Hematopoietic multipotent progenitor cell treated with erythropoietin and hydrocortisone succinate and interleukin-3 and kit ligand, for 17 days (in vitro differentiated cells): ENCODE data around the gene MKLN1.
"Not testable (repeated sequence)": the region's sequence is repeated elsewhere in the genome, so short reads cannot be mapped to it uniquely, and the experiment has no call there.

Source experiments
- DNase-seq: peaks from one replicate; pipeline ENCODE4 v3.0.0-alpha.2; 2015; ENCODE audit warnings: low spot score

The MKLN1 gene

DNA sequence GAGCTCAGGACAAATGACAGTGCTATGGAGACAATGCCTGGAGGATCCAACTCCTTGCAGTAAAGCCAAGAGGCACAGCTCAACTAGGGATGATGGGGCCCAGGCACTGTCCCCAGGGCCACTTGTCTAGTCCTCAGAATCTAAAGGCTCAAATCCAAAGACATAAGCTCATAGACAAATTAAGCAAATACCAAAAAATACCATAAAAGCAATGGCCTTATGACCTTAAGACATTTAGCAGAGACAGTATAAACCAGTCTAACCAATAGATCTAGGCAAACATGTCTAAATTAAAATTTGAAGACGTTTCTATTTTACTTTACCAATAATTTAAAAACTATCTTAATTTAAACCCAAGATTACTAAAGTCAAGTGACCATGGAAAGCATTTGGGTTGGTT is 14.8 kb upstream of the MKLN1 start:
- no peak for DNase-seq

DNA sequence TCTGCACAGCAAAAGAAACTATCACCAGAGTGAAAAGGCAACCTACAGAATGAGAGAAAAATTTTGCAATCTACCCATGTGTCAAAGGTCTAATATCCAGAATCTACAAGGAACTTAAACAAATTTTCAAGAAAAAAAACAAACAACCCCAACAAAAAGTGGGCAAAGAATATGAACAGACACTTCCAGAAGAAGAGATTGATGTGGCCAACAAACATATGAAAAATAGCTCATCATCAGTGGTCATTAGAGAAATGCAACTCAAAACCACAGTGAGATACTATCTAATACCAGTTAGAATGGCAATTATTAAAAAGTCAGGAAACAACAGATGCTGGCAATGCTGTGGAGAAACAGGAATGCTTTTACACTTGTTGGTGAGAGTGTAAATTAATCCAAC is 7.1 kb upstream of the MKLN1 start:
- no peak for DNase-seq

DNA sequence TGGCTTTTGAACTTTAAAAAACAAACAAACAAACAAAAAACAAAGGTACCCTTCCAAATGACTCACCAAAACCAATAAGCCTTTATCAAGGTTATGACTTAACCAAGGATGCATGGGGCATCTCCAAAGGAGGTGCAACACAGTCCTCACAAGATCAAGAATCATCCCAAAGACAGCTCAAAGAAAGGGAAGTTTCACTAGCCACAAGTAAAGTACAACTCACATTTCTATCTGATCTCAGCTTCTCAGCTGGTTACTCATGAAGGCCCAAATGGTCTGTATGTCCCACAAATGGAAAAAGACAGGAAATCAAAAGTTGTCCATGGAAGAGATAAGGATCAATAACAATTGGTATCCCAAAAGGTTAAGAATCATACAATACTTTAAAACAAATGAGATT is 6.0 kb upstream of the MKLN1 start:
- no peak for DNase-seq

DNA sequence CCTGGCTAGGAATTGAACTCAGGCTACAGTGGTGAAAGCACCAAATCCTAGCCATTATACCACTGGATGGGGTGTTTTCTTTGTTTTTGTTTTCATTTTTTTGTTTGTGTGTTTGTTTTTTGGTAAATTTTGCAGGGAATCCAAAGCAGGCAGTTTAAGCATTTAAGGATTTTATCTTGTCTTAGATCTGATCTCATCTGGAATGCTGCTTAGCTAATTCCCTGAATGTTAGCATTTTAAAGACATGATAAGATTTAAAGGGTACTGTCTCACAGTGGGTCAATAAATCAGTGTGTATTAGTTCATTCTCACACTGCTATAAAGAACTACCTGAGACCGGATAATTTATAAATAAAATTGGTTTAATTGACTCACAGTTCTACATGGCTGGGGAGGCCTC is 5.6 kb upstream of the MKLN1 start:
- DNase-seq = no peak

DNA sequence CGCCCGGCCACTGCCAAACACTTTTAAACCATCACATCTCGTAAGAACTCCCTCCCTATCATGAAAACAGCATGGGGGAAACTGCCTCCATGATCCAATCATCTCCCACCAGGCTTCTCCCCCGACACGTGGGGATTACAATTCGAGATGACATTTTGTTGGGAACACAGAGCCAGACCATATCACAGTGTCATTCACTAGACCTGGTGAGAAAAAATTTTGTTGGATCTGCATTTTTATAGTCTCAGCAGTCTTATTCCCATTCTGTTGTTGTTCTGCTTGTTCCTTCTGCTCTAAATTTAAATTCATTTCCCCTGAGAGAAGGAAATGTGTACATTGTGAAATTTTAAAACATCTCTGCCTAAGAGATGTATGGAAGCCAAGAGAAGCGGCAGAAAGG is 4.8 kb upstream of the MKLN1 start:
- no peak for DNase-seq

DNA sequence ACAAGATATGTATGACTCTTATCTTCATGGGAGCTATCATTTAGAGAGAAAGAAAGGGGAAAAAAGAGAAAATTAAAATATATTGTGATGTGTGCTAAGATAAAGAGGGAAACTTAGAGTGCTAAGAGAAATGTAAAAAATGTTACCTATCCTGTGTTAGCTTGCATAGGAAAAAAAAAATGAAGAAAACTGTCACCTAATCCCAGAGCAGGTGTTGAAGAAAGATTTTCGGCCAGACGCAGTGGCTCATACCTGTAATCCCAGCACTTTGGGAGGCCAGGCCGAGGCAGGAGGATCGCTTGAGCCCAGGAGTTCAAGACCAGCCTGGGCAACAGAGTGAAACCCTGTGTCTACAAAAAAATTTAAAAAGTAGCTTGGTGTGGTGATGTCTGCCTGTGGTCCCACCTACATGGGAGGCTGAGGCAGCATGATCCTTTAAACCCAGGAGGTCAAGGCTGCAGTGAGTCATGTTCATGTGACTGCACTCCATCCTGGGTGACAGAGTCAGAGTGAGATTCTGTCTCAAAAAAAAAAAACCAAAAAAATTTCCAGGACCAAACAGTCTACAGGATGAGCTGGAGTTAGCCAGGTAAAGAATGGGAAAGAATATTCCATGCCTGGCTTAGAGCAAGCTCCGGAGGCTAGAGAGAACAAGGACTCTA is 2.4 kb upstream of the MKLN1 start:
- peak; percentile 68 for DNase-seq

DNA sequence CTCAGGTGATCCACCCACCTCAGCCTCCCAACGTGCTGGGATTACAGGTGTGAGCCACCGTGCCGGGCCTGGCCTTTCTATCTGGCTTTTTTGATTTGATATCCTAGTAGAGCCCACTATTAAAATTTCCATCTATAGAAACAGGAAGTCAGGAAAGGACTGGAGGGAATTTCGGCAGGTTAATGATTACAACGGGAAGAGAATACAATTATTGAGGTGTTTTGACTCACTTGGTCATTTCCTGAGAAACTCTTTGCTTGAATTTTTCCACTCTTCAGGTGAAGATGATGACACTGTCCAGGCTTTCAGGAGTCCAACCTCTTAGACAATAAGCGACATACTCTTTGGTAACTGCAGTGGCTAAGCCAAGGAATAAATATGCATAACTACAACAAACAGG is 1.1 kb upstream of the MKLN1 start:
- no peak for DNase-seq

DNA sequence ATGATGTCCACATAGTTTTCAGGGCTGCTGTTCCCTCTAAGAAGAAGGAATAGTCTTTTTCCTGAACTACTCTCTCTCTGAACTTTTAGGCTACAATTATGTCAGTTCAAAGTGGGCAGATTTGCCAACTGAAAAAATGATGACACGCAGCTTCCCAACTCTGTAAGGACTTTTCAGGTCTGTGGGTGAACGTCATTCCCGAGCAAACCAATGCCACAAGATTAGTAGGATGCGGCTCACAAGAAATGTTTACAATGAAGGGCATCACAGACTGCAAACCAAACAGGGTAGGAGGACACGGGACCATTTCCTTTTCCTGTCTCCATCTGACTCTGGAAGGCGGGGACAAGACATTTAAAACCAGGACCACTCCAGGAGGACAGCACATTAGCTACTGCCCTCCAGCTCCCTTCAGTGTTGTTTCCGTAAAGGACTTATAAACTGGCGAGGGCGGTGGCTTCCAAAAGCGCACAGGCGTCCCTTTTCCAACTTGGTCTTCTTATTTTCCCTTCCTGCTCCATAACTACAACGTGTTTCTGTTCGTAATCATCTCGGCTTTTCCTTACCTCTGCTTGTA is 539 bp upstream of the MKLN1 start:
- no peak for DNase-seq

DNA sequence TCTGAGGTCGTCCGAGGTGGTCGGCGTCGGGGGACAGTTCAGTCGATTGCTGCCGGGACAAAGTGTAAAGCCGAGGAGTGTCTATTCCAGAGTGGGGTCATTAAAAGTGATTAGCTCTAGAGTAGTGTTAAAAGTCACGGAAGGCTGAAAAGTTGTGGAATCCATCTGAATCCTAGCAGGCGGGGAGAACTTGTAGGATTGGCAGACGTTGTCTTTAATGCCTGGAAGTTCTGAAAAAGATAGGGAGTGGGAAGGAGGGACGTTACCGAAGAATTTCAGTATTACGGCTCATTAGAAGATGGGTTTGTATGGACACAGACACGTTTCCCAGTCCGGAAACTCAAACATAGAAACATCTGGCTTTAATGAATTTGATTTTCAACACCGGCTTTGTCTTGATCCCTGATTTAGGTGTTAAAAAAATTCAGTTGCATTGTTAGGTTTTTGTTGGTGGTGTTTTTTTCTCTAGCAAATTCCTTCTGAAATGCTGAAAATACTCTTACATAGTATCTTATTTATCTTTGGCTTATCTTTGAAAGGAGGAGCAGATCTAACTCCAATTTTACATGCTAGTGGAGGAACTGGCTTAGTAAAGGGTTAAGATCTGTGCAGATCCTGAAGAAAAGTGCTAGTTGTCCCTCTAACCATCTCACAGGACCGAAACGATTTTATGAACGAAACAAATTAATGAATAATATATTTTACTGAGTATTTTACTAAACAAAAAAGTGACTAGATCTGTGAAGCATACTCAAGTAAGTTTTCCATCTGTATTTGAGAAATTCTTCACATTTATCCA is 900 bp downstream of the MKLN1 start:
- DNase-seq = peak; percentile 64

DNA sequence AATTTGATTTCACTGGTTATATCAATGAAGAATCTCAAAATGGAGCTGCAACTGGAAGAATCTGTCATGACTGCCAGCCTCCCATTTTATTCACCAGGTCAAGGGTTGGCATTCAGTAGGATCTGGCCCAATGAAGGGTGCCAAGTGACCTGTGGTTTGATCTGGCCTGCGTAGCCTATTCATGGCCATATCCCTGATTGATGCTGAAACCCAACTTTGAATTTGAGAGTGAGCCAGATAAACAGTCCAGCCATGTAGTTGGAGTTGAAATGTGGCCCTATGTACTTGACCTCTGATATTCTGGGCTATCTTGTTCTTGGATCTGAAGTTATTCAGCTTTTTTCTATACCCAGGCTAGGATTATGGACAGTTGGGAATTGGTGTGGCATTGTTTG is 1.5 kb downstream of the MKLN1 start:
- DNase-seq = peak; percentile 55

DNA sequence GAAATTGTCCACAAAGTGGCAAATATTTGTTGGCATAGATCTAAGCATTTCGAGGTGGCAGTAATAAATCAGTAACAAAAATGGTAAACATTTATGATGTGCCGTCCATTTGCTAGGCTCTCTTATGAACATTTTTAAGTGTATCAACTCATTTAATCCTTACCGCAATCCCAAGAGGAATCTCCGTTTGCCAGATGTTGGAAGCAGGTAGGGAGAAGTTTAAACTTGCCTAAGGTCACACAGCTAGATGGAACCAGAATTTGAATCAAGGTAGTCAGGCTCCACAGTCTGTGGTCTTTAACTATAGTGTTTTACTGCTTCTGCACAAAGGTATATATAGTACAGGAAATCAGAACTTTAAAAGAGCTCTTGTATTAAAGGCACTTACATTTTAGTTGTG is 2.6 kb downstream of the MKLN1 start:
- no peak for DNase-seq

DNA sequence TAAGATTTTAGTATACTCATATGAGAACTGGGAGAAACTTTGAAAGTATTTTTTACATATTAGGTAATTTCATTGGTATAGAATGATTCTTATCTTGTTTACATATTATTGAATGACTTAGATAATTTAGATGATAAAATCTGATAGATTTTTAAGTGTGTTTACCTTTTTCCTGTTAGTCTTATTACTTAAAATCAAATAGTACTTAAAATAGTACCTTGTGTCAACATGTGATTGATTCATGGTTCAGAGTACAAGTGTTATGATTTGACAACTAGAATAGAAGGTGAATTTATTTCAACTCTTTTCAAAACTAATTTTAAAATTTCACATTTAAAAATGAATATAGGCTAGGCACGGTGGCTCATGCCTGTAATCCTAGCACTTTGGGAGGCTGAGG is 4.1 kb downstream of the MKLN1 start:
- no peak for DNase-seq

DNA sequence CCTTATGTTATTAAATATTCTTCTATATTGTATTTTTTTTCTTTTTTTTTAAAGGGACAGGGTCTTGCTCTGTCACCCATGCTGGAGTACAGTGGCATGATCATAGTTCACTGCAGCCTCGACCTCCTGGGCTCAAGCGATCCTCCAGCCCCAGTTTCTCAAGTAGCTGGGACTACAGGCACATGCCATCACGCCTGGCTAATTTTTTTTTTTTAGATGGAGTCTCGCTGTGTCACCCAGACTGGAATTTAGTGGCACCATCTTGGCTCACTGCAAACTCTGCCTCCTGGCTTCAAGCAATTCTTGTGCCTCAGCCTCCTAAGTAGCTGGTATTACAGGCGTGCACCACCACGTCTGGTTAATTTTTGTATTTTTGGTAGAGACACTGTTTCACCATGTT is 5.1 kb downstream of the MKLN1 start:
- DNase-seq = not testable (repeated sequence)

DNA sequence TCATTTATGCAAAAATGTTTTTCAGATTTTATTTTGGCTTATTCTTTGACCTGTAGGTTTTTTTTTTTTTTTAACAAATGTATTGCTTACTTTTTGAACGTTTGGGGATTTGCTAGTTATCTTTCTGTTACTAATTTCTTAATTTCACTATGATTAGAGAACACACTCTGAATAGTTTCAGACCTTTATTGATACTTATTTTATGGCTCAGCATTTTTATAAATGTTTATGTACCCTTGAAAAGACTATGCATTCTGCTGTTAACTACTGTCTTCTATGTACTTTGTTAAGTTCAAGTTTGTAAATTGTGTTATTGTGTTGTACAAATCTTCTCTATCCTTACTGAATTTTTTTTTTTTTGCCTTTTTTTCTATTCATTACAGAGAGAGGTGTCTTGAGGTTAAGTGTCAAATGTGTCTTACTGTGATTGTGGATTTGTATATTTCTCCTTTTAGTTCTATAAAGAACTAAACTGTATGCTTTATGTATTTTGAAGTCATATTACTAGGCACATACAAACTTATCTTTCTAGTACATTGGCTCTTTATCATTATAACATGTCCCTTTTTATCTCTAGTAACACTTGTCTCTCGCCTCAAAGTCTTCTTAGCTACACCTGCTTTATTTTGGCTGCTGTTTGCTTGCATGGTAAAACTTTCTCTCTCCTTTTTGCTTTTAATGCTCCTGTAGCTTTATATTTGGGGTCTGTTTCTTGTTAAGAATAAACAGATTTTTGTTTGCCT is 8.1 kb downstream of the MKLN1 start:
- peak; percentile 60 for DNase-seq

DNA sequence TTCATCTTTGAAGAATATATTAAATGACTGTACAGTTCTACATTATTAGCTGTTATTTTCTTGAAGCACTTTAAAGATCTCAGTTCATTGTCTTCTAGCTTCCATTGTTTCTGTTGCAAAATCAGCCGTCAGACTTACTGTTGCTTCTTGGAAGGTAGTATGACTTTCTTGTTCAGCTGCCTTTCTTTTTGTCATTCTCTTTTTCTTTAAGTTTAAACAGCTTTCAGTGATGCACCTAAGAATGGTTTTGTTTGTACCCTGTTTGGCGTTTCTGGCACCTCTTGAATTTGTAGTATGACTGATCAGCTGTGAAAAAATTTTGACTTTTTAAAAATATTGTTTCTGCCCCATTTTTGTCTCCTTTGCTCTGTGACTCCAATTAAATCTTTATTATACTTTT is 9.3 kb downstream of the MKLN1 start:
- peak; percentile 40 for DNase-seq

DNA sequence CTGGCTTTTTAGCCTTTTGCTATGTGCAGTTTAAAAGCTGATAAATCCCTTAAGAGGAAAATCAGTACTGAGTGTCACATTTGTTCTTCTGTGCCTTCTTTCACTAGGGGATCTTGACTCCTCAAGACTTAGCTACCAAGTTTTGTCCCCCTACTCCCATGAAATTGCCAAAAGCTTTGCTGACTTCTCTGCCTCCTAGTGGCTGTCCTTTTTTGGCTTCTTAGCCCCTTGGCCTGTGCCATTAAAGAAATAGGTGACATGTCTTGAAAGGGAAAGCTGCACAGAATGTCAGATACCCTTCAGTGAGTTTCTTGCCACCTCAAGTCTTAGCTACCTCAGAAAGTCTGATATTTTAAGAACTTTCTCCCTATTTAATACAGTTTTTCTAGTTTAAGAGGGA is 10.5 kb downstream of the MKLN1 start:
- peak; percentile 9 for DNase-seq

DNA sequence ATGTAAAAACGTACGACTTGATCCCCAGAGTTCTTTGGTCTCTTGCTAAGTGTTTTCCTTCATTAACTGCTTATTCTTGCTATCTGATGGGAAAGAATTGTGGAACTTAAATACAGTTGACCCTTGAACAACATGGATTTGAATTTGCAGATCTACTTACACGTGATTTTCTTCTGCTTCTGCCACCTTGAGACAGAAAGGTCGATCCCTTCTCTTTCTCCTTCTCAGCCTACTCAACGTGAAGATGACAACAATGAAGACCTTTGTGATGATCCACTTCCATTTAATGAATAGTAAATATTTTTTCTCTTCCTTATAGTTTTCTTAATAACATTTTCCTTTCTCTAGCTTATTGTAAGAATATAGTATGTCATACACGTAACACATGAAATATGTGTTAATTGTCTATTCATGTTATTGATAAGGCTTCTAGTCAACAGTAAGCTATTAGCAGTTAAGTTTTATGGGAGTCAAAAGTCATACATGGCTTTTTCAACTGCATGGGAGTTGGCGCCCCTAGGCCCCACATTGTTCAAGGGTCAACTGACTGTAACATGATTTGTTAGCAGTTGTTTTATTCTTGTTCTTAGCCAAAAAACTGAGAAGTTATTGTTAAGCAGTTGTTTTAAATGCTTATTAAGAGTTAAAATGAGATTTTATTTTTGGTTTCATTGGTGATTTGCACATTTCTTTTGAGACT is 11.2 kb downstream of the MKLN1 start:
- no peak for DNase-seq

DNA sequence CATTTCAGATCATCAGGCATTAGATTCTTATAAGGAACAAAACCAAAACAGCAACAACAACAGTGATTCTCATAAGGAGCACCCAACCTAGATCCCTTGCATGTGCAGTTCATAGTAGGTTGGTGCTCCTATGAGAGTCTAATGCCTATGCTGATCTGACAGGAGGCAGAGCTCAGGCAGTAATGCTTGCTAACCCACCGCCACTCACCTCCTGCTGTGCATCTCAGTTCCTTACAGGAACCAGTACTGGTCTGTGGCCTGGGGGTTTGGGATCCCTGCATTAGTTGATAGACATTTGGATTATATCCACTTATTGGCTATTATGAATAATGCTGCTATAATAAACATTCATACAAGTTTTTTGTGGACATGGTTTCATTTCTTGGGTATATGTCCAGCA is 14.0 kb downstream of the MKLN1 start:
- no peak for DNase-seq

DNA sequence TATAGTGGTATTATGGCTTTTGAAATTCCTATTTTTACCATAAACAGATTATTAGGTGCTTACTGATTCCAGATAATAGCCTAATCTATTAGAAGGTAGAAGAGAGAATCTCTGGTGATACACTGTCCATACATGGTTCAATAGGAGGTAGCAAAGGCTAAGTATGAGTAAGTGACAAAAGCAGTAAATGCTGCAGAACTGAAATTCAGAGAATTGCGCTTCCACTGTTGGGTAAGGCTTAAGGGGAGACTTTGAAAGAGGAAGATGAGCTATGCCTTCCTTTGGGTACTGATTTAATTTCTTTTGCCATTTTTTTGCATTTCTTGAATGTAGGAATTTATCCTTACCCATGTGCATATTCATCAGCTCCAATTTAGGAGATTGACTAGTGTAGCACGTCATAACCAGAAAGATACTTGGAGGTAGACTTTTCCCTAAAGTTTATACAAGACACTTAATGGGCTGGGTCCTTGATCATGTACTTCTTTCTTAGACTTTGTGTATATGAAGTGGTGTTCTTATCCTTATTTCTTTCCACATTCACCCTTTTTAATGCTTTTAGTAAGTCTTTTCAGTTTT is 15.3 kb downstream of the MKLN1 start:
- no peak for DNase-seq

DNA sequence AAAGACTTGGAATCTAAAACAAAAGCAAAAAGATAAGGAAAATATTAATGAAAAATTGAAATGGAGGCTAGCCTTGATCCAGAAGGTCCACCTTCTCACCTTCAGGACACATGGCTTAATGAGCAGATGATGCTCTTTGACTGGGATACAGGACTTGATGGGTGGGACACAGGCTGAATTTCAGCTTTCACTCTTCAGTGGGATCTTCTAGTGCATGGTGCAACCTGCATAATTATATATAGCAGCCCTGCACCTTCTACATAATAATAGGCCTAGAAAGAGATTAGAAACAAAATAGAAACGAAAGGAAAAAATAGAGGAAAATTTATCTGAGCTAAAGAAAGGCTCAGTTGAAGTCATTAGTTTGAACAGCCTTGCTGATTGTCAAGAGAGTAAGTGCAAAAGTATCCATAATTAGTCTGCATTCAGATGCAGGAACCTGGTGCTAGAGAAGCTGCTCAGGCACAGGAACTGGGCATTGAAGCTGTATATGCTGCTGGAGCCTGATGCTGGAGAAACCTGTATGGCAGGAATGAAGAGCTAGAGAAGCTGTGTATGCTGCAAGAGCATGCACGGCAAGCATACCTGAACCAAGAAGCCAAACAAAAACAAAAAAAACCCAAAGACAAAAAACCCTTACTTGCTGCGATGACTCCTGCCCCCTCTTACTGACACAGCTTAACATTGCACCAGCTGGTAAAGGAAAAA is 19.4 kb downstream of the MKLN1 start:
- DNase-seq = no peak

DNA sequence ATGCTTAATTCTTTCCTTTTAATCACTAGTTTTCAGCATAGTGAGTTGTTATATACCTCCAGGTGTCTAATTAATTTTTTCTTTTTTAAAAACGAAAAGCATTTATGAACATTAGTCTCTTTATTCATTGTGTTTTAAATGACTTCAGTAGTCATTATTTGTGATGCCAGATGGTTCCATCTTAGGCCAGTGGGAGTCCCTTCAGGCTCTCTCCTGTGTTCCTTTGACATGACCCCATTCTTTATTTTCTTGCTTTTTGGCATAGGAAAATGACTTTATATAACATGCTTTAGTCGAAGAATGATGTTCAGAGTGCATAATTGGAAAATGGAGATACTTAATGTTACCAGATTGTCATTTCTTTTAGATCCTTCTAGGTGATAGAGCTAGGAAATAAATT is 24.4 kb downstream of the MKLN1 start:
- DNase-seq = no peak
